GM18870 (cell line): ENCODE measurements around the gene ZBTB40.
A peak's percentile ranks its signal among the peaks of the same experiment; 100 is the strongest.

ENCODE experiments used
- ATAC-seq: cut with Tn5 transposase; IDR thresholded peaks from one replicate; pipeline ENCODE4 v1.9.1; 2021; ENCODE audit warnings: moderate library complexity; ENCODE audit not compliant: unreplicated experiment

Gene ZBTB40, protein sequence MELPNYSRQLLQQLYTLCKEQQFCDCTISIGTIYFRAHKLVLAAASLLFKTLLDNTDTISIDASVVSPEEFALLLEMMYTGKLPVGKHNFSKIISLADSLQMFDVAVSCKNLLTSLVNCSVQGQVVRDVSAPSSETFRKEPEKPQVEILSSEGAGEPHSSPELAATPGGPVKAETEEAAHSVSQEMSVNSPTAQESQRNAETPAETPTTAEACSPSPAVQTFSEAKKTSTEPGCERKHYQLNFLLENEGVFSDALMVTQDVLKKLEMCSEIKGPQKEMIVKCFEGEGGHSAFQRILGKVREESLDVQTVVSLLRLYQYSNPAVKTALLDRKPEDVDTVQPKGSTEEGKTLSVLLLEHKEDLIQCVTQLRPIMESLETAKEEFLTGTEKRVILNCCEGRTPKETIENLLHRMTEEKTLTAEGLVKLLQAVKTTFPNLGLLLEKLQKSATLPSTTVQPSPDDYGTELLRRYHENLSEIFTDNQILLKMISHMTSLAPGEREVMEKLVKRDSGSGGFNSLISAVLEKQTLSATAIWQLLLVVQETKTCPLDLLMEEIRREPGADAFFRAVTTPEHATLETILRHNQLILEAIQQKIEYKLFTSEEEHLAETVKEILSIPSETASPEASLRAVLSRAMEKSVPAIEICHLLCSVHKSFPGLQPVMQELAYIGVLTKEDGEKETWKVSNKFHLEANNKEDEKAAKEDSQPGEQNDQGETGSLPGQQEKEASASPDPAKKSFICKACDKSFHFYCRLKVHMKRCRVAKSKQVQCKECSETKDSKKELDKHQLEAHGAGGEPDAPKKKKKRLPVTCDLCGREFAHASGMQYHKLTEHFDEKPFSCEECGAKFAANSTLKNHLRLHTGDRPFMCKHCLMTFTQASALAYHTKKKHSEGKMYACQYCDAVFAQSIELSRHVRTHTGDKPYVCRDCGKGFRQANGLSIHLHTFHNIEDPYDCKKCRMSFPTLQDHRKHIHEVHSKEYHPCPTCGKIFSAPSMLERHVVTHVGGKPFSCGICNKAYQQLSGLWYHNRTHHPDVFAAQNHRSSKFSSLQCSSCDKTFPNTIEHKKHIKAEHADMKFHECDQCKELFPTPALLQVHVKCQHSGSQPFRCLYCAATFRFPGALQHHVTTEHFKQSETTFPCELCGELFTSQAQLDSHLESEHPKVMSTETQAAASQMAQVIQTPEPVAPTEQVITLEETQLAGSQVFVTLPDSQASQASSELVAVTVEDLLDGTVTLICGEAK

DNA sequence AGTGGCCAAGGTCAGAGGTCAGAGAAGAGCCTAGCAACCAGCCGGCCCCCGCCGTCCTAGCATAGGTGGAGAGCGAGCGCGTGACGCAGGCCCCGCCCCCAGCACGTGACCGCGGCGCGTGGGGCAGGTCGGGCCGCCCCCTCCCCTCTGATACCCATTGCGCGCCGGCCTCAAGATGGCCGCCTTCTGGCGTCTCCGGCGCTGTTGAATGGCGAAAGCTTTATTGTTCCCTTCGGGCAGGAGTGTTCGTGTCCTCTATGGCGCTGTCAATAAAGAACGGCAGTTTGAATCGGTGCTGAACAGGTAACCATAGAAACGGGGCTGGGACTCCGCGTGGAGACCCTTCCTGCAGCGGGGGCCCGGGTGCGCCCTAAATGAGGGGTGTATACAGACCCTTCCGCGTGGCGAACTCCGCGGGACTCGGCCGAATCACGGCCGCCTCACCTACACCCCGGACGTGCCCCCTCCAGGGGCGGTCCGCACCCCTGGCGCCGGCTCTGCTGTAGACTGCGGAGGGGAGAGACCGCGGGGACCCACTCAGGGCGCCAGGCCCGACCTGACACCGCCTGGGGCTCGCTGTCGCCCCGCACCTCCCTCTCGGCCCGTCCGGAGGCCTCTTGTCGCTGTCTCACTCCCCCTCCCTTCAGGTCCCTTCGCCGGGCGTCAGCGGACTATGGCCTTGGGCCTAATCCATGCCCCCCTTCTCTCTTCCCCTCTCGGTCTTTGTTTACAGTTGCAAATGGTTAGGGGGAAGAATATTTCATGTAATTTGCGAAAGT is at the start of gene ZBTB40:
Gene ZBTB40, plus strand, starts transcription at position 150 of the 779 bp plus-strand sequence. CDS start 38,098 bp downstream, outside the sequence.
- ATAC-seq: peak; percentile 70

DNA sequence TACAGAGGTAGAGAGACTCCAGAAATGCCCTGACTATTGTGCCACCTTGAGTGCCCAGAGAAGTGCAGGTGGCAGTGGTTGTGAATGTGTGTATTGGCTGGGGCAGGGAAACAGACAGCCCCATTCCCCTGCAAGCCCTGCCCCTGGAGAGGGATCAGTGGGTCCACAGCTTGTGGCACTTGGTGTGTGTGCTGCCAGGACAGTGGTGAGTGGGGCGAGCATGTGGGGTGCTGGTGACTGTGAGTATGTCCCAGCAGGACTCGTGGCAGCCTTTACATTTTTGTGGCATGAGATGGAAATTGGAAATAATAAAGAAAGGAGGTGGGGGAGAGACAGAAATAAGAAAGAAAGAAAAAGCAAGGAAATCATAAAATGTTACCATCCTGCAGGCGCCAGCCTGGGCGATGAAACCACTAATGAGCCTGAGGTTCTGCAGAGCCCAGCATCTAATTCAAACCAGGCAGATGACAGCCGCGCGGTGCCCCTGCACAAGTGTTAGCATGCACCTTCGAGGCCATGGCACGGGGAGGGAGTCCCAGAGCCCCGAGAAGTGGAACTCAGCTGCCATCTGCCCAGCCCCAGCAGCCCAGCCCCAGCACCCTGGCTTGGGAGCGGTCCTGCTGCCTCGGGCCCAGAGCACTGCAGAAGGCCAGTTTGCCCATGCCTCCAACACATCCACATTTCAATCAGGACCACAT is 49.1 kb upstream of the ZBTB40 start:
- ATAC-seq: no peak

DNA sequence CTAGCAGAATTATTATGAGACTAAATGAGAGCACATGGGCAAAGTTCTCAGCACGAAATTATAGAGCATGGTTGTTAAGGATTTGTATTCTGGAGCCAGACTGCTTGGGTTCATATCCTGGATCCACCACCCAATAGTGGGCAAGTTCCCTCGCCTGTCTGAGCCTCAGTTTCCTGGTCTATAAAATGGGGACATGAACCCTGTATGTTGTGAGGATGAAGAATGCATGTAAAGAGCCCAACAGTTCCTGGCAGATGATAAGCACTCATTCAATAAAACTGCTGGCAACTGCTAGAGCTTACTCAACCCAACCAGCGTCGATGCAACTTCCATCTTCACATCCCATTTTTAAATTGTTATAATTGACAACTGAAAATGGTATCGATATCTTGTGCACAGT is 47.2 kb upstream of the ZBTB40 start:
- no peak for ATAC-seq

DNA sequence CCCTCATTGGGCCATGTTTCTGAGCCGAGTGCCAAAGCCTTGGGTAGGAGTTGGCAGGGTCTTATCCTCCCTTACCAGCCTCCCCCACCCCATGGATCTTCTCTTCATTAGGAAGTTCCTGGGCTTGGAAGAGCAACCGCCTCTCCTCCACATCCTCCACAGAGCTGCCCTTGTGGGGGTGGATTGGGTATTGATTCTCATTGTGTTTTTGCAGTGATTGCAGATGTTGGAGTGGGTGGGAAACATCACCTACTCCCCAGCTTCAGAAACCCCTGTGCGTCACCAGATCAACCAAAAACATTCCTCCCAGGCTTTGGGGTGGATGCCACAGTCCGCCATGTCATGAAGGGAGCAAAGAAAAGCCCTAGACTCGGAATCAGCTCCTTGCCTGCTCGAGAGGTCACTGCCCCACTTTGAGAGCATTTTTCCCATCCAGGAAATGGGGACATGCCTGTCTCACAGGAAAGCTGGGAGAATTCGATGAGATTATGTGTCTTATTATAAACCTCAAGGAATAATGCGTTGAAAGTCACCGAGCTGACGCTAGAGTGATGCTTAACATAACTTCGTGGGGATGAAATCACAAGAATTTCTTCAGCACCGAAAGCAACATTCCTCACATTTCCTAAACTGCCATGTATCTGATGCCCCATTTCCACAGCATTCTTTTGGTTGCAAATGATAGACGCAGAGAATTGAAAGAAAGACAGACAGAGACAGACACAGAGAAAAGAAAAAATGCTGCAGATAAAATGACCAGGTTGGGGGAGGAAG is 44.7 kb upstream of the ZBTB40 start:
- no peak for ATAC-seq

DNA sequence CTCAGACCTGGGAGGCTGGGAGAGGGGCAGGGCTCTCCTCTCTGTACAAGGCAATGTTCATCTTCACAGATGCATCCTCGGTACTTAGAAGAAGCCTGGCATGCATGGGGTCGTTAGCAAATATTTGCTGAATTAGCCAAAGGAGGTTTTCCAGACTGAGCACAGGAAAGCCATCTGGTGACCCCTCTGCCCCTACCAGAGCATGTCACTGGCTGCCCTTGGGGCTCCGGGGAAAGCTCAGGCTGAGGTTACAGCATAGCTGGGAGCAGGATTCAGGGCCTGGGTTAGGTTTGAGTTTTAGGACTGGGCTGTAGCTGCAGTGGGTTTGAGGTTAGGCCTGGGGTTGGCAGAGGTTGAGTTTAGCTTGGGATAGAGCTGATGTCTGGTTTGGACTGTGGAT is 43.4 kb upstream of the ZBTB40 start:
- ATAC-seq: no peak

DNA sequence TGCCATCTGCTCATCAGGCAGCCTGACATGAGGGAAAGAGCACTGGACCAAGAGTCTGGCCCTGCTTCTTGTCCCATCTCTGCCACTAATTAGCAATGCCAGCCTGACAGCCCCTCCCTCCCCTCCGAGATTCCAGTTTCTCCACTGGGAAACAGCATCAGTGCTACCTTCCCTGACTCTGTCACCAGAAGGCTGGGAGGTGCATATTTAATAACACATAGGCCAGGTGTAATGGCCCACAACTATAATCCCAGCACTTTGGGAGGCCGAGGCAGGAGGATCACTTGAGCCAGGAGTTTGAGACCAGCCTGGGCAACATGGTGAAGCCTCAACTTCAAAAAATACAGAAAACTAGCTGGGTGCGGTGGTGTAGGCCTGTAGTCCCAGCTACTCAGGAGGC is 41.2 kb upstream of the ZBTB40 start:
- ATAC-seq: no peak

DNA sequence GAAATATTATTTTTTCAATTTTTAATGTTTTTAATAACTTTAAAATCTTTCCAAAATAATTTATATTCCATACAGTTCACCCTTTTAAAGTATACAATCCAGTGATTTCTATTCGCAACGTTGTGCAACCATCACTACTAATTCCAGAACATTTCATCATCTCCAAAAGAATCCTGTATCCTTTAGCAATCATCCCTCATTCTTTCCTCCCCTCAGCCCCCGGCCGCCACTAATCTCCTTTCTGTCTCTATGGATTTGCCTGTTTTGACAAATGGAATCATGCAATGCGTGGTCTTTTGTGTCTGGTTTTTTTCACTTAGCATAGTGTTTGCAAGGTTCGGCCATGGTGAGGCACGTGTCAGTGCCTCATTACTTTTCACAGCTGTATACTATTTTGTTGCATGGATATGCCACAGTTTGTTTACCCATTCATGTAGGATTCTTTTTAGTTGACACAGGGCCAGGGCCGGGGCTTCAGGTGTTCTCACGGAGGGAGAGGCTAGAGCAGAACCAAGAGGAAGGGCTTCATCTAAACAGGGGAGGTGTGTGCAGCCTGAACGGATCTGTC is 40.6 kb upstream of the ZBTB40 start:
- no peak for ATAC-seq

DNA sequence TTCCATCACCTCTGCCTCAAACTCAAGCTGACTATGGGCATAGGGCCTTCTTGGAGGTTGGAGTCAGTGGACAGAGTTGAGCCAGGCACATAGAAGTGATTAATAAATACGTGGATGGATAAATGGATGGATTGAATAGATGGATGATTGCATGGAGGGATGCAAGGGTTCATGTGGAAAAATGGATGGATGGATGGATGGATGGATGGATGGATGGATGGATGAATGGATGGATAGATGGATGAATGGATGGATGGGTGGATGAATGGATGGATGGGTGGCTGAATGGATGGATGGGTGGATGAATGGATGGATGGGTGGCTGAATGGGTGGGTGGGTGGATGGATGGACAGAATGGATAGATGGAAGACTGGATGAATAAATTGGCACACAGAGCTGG is 40.1 kb upstream of the ZBTB40 start:
- no peak for ATAC-seq

DNA sequence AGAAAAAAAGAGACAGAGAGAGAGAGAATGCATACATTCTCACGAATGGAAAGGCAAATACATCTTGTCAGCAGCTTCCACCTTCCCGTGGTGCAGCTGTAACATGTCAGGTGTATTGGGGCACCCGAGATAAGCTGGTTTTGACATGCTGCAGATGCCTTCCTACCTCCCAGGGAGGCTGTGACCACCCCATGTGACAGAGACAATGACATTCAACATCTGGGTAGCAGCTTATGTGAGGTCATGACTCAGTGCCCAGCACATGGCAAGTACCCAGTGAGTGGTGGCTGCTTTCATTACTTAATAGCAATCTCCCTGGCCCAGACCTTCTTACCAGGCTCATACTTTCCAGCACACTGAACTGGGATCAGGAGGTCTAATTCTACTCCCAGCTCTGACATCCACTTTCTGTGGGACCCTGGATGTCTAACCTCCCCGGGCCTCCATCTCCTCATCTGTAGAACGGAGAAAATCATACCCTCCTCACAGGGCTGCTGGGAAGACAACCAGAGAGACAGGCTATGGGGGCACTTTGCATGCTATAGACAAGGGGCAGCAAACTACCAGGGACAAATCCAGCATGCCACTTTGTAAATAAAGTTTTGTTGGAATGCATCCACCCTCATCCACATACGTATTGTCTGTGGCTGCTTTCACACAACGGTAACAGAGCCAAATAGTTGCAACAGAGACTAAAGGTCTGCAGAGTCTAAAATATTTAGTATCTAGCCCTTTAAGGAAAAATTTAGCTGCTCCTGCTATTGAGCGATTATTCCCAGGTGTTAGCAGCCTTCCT is 38.5 kb upstream of the ZBTB40 start:
- ATAC-seq: no peak

DNA sequence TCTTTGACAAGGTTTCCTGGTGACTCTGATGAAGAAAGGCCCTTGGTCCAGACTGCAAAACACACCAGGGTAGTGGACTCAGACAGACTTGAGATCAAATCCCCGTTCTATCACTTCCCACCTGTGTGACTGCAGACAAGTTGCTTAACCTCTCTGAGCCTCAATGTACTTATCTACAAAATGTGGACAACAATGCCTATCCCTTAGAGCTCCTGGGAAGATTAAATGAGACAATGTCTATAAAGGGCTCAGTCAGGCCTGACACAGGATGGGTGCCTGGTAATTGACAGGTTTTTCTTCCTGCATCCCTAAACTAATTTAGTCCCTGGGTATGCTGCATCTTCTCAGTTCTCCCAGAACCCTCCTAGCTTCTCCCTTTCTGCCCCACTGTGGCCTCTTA is 37.9 kb upstream of the ZBTB40 start:
- no peak for ATAC-seq

DNA sequence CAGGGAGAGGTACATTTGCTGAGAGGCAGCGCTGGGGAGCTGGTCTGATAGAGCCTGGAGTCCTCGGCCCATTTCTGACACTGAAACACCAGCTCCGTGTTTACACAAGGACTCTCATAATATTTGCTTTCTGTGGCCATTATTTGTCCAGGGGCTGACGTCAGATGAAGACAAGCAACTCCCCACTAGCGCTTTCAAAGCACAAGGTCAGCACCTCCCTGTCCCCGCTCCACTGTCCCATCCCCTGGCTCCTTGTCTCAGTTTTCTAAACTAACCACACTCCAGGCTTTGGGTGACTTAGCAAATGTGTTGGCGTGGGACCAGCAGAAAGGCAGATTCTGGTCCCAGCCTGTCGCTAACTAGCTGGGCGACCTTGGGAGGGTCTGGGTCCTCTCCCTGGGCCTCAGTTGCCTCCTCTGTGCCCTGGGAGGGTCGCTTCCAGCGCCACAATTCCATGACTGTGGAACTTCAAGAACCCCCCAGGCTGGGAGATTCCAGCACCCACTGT is 37.4 kb upstream of the ZBTB40 start:
- no peak for ATAC-seq

DNA sequence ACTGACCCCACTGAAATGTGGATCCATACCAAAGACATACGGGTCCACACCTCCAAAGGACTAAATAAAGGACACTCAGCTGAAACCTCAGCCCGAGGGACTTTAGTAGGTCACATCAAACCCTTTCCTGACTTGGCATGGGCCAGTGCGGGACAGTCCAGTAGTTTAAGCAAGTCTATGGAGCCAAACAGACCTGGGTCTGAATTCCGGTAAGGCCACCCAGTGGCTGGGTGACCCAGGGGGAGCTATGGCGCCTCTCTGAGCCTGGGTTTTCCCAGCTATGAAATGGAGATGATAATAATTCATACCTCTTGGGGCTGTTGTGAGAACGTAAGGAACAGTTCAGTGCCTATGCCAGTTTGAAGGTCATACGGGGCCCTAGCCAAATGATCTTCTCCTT is 36.2 kb upstream of the ZBTB40 start:
- no peak for ATAC-seq

DNA sequence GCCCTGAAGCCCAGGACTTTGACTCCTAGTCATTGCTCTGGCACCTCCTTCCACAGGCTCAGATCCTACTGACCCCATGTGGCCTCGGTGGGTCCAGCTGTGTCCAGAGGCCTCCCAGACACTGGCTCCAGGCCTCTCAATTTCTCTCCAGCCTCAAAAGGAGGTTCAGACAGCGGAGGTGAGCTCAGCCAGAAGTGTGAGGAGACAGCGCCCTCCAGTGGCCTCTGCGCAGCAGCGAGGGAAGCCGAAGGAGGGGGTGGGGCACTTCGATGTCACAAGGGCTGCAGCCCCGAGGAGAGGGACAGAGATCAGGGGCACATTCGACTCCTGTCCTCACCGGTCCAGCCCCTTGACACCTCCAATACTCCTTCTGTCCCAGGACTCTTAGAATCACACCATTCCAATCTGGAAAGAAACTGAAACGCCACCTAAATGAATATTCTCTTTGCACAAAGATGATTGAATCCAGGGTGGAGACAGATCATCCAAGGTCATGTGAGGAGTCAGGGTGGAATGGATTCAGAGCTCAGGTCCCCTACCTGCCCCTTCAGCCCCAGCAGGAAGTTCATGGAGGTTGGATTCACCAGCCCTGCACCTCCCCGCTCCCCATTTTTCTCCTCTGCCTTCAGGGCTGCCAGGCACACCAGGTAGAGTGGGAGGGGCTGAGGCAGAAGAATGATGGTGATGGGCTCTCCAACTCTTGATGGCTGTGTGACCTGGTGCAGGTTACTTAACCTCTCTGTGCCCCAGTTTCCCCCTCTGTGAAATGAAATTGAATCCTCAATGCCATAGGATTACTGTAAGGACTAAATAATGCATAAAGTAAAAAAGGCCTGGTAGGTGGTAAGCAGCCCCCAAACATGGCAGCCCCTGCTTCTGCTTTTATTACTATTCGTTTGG is 34.8 kb upstream of the ZBTB40 start:
- ATAC-seq: no peak

DNA sequence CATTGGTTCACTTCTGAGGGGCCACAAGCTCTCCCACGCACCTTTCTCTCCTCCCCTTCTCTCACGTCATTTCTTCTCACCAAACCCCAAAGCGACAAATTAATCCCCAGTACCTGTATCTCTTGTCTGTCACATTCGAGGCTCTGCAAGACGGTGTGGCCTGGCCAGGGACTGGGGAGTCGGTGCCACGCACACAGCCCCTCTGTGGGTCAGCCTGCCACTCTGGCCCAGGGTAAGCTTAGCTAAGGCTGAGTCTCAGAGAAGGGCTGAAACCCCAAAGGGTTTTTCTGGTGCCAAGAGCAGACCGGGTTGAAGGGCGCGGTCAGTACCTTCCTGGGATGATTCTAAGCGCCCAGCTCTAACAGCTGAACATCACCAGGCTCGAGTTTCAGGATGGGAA is 34.2 kb upstream of the ZBTB40 start:
- ATAC-seq: no peak

DNA sequence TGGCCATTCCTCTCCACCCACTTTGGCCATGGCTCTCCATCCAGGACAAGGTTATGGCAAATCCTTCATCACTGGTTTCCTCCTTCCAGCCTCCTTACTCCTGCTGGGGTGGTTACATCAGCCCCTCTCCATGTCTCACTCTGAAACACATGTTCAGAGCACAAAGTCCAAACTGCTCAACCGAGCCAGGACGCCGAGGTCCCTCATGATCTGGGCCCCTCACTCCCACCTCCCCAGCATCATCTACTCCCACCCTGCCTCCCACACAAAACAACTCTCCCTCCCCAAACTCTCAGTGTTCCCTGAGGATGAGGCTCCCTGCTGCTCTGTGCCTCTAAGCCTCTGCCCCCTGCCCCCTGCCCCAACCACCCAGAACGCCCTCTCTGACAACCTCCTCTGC is 33.3 kb upstream of the ZBTB40 start:
- no peak for ATAC-seq

DNA sequence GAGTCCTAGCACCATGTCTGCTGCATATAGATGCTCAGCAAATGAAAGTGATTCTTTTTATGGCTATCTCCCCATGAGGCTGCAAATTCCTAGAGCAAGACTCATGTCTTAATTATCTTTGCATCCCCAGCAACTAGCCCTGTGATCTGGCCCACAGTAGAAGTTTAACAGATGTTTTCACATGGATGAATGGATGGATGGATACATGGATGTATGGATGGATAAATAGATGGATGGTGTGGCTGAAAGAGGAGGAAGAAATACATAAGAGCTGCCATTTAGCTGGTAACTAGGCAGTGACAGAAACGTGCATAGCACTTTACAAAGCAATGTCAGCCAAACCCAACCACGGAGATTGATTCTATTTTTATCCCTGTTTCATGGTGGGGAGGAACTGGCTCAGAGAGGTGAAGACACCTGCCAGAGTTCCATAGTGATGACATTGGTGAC is 32.7 kb upstream of the ZBTB40 start:
- ATAC-seq: no peak
